ENCODE results near the gene SLC22A31.

GRCh38 chr16:89200850-89201411, 594 bp upstream of the SLC22A31 start:
- TF ChIP-seq CTCF (conservative IDR thresholded peaks at IDR 0.05 in 1 of 2, IDR thresholded peaks at IDR 0.05 in 1 of 2; ENCODE audit: low read depth in 1 of 2, low read length in 2 of 2) (no peak), EZH2 (IDR thresholded peaks at IDR 0.05; ENCODE audit: low read length, missing control alignments) (no peak)

All from fibroblast of lung (primary cell).